Kidney epithelial cell (primary cell): Measurements from ENCODE around the gene PLCB1. TPM values are rescaled to one million over a fixed set of nuclear protein-coding genes. Genes with fewer than 3 reads are reported as not detected.

ENCODE experiments used
- DNase-seq: peaks from one replicate; pipeline ENCODE4 v3.0.0-alpha.2; 2010; ENCODE audit warnings: low read depth
- H3K27me3 ChIP-seq: 2 replicates; pipeline ENCODE4 v1.6.0; 2011; ENCODE audit warnings: low read length; ENCODE audit not compliant: control insufficient read depth, insufficient read depth
- H3K36me3 ChIP-seq: 2 replicates; pipeline ENCODE4 v1.5.1; 2011; ENCODE audit warnings: low read length; ENCODE audit not compliant: control insufficient read depth, insufficient read depth
- H3K4me3 ChIP-seq: 2 replicates; pipeline ENCODE4 v1.5.1; 2011; ENCODE audit warnings: low read depth, mild to moderate bottlenecking, control low read depth, low read length
- total RNA-seq: library from RNA; depleted of rRNA; stranded (reverse); fragments of >200 nt; gene quantifications from 2 replicates; pipeline ENCODE4 v1.2.3, GENCODE V29; 2015
- TF ChIP-seq, protein P1 (sequence below): IDR thresholded peaks from 2 replicates; pipeline ENCODE4 v1.5.1; 2011; ENCODE audit warnings: mild to moderate bottlenecking, moderate library complexity, low read length, control low read depth, inconsistent platforms; ENCODE audit not compliant: insufficient read depth, poor library complexity, severe bottlenecking

Gene PLCB1
- total RNA-seq, 1 donor from 2014 or later = 5.1 TPM

DNA sequence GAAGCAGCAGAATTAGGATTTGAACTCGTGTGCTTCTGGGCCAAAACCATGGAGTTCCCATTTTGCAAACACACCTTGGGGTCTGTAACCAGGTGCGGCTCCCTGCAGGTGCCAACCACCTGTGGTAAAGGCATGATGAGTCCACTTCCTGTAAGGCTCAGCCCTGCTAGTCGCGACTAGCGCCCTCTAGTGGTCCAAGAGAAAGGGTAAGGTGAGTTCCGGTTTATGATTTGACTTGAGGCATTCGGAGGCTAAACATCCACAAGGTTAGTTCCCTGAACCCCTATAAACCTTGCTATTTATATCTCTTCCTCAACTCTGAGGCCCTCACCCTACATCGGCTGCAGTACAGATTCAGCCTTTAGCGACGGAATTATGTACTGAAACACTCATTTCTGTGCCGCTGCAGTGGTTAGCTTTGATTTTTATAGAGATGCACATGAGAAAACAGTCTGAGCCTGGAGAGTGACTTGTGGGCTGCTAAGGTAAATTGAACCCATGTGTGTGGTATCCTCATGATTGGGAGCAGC, 173.4 kb downstream of the PLCB1 start:
- TF ChIP-seq, protein P1, sequence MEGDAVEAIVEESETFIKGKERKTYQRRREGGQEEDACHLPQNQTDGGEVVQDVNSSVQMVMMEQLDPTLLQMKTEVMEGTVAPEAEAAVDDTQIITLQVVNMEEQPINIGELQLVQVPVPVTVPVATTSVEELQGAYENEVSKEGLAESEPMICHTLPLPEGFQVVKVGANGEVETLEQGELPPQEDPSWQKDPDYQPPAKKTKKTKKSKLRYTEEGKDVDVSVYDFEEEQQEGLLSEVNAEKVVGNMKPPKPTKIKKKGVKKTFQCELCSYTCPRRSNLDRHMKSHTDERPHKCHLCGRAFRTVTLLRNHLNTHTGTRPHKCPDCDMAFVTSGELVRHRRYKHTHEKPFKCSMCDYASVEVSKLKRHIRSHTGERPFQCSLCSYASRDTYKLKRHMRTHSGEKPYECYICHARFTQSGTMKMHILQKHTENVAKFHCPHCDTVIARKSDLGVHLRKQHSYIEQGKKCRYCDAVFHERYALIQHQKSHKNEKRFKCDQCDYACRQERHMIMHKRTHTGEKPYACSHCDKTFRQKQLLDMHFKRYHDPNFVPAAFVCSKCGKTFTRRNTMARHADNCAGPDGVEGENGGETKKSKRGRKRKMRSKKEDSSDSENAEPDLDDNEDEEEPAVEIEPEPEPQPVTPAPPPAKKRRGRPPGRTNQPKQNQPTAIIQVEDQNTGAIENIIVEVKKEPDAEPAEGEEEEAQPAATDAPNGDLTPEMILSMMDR = peak; percentile 68
- no peaks in the 10 kb centered on the region for H3K27me3 ChIP-seq
- no peak overlapping the region for H3K4me3 ChIP-seq
- no peak for DNase-seq
- no peaks in the 10 kb centered on the region for H3K36me3 ChIP-seq

DNA sequence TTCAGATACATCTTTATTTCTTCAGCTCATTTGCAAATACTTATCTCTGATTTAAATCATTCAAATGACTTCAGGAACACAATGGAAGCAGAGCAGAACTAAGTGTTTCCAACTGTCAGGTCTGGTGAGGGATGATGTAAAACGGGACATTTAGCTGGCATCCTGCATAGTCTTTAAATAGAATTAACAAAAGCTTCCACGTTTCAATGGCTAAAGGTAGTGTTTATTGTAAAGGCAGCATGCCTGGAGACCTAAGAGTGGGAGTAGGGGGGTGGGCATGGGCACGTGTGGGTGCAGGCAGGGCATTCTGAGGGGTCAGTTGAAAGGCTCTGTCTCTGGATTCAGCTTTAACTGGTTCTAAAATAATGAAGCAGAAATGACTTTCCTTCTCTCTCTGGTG, 174.9 kb downstream of the PLCB1 start:
- no peak overlapping the region for H3K4me3 ChIP-seq
- TF ChIP-seq, protein P1 = no peak
- H3K36me3 ChIP-seq = no peaks in the 10 kb centered on the region
- no peaks in the 10 kb centered on the region for H3K27me3 ChIP-seq
- no peak for DNase-seq

DNA sequence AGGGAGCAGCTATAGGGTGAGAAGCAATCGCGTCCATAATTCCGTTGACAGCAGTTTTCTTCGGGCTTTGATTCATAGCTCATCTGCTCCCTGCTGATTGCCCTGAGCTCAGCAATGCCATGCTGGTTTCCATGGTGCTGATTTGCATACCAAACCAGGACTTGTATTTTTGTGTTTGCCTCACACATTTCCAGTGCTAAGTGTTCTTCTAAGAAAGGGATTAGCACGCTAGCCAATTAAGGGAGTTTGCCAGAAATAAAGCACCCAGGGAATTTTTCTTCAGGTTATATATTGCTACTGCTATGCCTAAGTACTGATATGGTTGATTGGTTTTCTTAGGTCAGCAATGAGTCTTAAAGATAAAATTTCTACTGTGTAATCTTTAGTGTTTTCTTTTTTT, 177.6 kb downstream of the PLCB1 start:
- H3K27me3 ChIP-seq = no peaks in the 10 kb centered on the region
- no peak overlapping the region for H3K4me3 ChIP-seq
- TF ChIP-seq, protein P1 = no peak
- DNase-seq = no peak
- no peaks in the 10 kb centered on the region for H3K36me3 ChIP-seq

DNA sequence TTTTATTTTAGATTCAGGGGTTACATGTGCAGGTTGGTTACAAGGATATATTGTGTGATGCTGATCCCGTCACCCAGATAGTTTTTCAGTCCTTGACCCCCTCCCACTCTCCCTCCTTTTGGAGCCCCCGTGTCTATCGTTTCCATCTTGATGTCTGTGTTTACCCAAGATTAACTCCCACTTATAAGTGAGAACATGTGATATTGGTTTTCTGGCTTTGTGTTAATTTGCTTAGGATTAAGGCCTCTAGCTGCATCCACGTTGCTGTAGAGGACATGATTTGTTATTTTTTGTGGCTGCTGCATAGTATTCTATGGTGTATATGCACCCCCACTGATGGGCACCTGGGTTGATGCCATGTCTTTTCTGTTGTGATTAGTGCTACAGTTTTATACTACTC, 178.6 kb downstream of the PLCB1 start:
- H3K36me3 ChIP-seq = no peaks in the 10 kb centered on the region
- no peaks in the 10 kb centered on the region for H3K27me3 ChIP-seq
- DNase-seq = no peak
- no peak overlapping the region for H3K4me3 ChIP-seq
- TF ChIP-seq, protein P1 = no peak

DNA sequence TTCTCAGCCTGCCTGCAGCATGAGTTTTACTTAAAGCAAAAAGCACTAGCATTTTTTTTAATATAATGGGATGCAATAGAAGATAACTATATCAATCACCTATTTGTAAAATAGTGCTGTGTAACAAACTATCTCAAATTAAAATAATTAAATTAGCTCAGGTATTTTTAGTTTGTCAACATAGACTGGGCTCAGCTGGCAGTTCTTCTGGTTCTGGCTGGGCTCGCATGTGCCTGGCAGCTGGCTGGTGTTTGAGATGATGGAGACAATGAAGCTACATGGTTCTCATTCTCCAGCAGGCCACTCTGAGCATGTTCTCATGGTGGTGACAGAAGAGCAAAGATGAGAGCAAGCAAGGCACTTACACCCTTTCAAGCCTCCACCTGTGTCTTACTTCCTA, 181.0 kb downstream of the PLCB1 start:
- TF ChIP-seq, protein P1 = no peak
- H3K4me3 ChIP-seq = no peak overlapping the region
- DNase-seq = no peak

More for the DNA sequence above, 181.0 kb downstream of the PLCB1 start:
- H3K27me3 ChIP-seq = no peaks in the 10 kb centered on the region
- no peaks in the 10 kb centered on the region for H3K36me3 ChIP-seq
